ENCODE data around the gene PRKCH. TPM values are rescaled to one million over a fixed set of nuclear protein-coding genes. Genes with fewer than 3 reads are reported as not detected.
"Not testable (repeated sequence)": the region's sequence is repeated elsewhere in the genome, so short reads cannot be mapped to it uniquely, and the experiment has no call there.

The PRKCH gene
- total RNA-seq, 1 experiment from 2014 or later, result 170 TPM

DNA sequence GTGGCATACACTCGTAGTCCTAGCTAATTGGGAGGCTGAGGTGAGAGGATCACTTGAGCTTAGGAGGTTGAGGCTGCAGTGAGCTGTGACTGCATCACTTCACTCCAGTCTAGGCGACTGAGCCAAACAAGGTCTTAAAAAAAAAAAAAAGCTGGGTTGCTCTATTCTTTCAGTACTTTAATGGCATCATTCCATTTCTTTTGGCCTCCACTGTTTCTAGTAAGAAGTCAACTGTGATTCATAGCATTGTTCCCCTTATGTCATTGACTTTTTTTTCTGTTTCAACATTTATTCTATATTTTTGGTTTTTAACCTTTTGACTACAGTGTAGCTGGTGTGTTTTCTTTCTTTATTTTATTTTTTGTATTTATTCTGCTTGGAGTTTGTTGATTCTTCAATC lies 16.7 kb upstream of the PRKCH start:
- DNase-seq (no peak), ATAC-seq (no peak)
- CTCF ChIA-PET, result no interaction called here
- Histone ChIP-seq H3K9me2 (replicated peaks; ENCODE audit: low read length) (no peaks in the 10 kb centered on the region), H3K79me2 (ENCODE audit: low read length) (no peaks in the 10 kb centered on the region), H3K27ac (ENCODE audit: low read length) (no peak overlapping the region), H3K36me3 (ENCODE audit: low read depth, low read length) (no peaks in the 10 kb centered on the region), H3K4me1 (ENCODE audit: insufficient read depth, low read length) (no peaks in the 10 kb centered on the region), H4K20me1 (ENCODE audit: low read length) (no peaks in the 10 kb centered on the region), H3K9me3 (ENCODE audit: low read length) (no peaks in the 10 kb centered on the region), H3K9ac (ENCODE audit: low read length) (no peak overlapping the region), H2AFZ (ENCODE audit: low read length) (no peak overlapping the region), H3K27me3 (ENCODE audit: low read length) (no peaks in the 10 kb centered on the region), H3K4me3 (ENCODE audit: low read length) (no peak overlapping the region), H3K4me2 (ENCODE audit: low read length) (no peak overlapping the region), H3F3A (ENCODE audit: low read length, unreplicated experiment) (no peaks in the 10 kb centered on the region)
- no TSS peak for BruUV-seq (replicated peaks)
- POLR2A ChIA-PET (ENCODE audit: unreplicated experiment), result no interaction called here
- intact Hi-C loops (cut with micrococcal nuclease), result no loop called here
- TF ChIP-seq EZH2phosphoT487 (IDR thresholded peaks at IDR 0.05; ENCODE audit: borderline replicate concordance, low read length) (no peak), EZH2 (IDR thresholded peaks at IDR 0.05; ENCODE audit: low read length, unreplicated experiment) (no peak)
- TF ChIP-seq, protein P1, sequence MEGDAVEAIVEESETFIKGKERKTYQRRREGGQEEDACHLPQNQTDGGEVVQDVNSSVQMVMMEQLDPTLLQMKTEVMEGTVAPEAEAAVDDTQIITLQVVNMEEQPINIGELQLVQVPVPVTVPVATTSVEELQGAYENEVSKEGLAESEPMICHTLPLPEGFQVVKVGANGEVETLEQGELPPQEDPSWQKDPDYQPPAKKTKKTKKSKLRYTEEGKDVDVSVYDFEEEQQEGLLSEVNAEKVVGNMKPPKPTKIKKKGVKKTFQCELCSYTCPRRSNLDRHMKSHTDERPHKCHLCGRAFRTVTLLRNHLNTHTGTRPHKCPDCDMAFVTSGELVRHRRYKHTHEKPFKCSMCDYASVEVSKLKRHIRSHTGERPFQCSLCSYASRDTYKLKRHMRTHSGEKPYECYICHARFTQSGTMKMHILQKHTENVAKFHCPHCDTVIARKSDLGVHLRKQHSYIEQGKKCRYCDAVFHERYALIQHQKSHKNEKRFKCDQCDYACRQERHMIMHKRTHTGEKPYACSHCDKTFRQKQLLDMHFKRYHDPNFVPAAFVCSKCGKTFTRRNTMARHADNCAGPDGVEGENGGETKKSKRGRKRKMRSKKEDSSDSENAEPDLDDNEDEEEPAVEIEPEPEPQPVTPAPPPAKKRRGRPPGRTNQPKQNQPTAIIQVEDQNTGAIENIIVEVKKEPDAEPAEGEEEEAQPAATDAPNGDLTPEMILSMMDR (conservative IDR thresholded peaks at IDR 0.05; ENCODE audit: low read depth, low read length), result no peak

DNA sequence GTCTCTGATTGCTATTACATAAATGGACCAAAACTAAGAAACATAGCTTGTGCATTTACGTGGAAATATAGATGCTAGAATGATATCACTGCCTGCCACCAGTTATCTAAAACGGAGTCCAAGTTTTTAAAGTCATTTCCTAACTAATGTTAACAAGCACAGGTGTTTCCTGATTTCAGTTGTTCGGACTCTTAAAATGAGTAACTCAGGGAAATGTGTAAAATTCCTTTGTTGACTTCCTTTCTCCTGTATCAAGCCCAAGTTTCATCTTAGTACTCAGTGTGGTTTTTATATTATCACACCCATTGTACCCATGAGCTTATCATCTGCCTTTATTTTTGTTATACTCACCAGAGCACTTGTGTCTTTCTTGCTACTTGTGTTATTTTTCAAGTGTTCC lies 13.2 kb upstream of the PRKCH start:
- no TSS peak for BruUV-seq (replicated peaks)
- CTCF ChIA-PET, result no interaction called here
- no peaks in the 10 kb centered on the region for H3K4me1 ChIP-seq (ENCODE audit: insufficient read depth, low read length)
- H3K79me2 ChIP-seq (ENCODE audit: low read length), result no peaks in the 10 kb centered on the region
- POLR2A ChIA-PET (ENCODE audit: unreplicated experiment), result no interaction called here
- no peaks in the 10 kb centered on the region for H3K9me2 ChIP-seq (replicated peaks; ENCODE audit: low read length)
- no peak overlapping the region for H3K27ac ChIP-seq (ENCODE audit: low read length)
- H3K36me3 ChIP-seq (ENCODE audit: low read depth, low read length), result no peaks in the 10 kb centered on the region
- H3K27me3 ChIP-seq (ENCODE audit: low read length), result no peaks in the 10 kb centered on the region
- H2AFZ ChIP-seq (ENCODE audit: low read length), result no peak overlapping the region
- no peaks in the 10 kb centered on the region for H4K20me1 ChIP-seq (ENCODE audit: low read length)
- no peak overlapping the region for H3K4me3 ChIP-seq (ENCODE audit: low read length)
- H3F3A ChIP-seq (ENCODE audit: low read length, unreplicated experiment), result no peaks in the 10 kb centered on the region
- H3K9ac ChIP-seq (ENCODE audit: low read length), result no peak overlapping the region
- intact Hi-C loops (cut with micrococcal nuclease), result no loop called here
- 0 out of 2 replicates have a peak, but pooled peaks cover 4% of the 10 kb centered on the region for H3K9me3 ChIP-seq (ENCODE audit: low read length)
- ATAC-seq (no peak; the same call in 1 of the 2 replicates), DNase-seq (no peak)
- H3K4me2 ChIP-seq (ENCODE audit: low read length), result no peak overlapping the region
- TF ChIP-seq, protein P1 (conservative IDR thresholded peaks at IDR 0.05; ENCODE audit: low read depth, low read length), result no peak
- no peak for TF ChIP-seq EZH2 (IDR thresholded peaks at IDR 0.05; ENCODE audit: low read length, unreplicated experiment)

DNA sequence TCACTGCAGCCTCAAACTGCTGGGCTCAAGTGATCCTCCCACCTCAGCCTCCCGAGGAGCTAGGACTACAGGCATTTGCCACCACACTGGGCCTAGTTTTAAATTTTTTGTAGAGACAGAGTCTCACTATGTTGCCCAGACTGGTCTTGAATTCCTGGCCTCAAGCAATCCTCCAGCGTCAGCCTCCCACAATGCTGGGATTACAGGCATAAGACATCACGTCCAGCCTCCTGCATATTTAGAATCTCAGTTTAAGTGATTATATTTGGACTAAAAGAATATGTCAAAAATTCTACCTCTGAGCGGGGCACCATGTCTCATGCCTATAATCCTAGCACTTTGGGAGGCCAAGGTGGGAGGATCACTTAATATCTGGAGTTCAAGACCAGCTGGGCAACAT lies 12.7 kb upstream of the PRKCH start:
- BruUV-seq (replicated peaks); H3K27me3 ChIP-seq (ENCODE audit: low read length); H3K9ac ChIP-seq (ENCODE audit: low read length); H3K27ac ChIP-seq (ENCODE audit: low read length); ATAC-seq; H3K4me3 ChIP-seq (ENCODE audit: low read length); H4K20me1 ChIP-seq (ENCODE audit: low read length); DNase-seq; POLR2A ChIA-PET (ENCODE audit: unreplicated experiment); H3K9me2 ChIP-seq (replicated peaks; ENCODE audit: low read length); CTCF ChIA-PET; H3F3A ChIP-seq (ENCODE audit: low read length, unreplicated experiment); H2AFZ ChIP-seq (ENCODE audit: low read length); H3K9me3 ChIP-seq (ENCODE audit: low read length); H3K4me1 ChIP-seq (ENCODE audit: insufficient read depth, low read length); H3K4me2 ChIP-seq (ENCODE audit: low read length); intact Hi-C loops (cut with micrococcal nuclease); H3K79me2 ChIP-seq (ENCODE audit: low read length); H3K36me3 ChIP-seq (ENCODE audit: low read depth, low read length): not testable (repeated sequence)
